AG09319 (cell line): Measurements from ENCODE around the gene SGMS2.
A peak's percentile ranks its signal among the peaks of the same experiment; 100 is the strongest.

Experiments used
- DNase-seq: peaks from one replicate; pipeline ENCODE4 v3.0.0-alpha.2; 2010; ENCODE audit warnings: low read depth; ENCODE audit errors: extremely low read depth
- TF ChIP-seq, protein P1 (sequence below): IDR thresholded peaks from 2 replicates; pipeline ENCODE4 v1.5.1; 2011; ENCODE audit warnings: low read depth, mild to moderate bottlenecking, inconsistent platforms, low read length, moderate library complexity

Gene SGMS2

DNA sequence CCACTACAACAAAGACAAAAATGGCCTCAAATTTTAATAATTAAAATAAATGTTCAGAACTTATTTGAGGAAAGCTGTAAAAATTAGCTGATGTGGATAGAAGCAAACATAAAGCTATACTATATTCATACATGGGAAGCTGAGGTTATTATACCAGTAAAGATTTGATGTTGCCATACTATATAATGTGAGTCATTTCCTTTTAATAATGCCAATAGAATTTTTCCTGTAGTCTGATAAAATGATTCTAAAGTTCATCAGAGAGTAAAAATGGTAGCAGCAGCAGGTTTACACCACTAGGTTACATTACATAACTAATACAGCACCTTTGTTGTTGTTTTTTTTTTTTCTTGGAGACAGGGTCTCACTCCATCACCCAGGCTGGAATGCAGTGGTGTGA is 61.1 kb downstream of the SGMS2 start:
- no peak for DNase-seq
- TF ChIP-seq, protein P1, sequence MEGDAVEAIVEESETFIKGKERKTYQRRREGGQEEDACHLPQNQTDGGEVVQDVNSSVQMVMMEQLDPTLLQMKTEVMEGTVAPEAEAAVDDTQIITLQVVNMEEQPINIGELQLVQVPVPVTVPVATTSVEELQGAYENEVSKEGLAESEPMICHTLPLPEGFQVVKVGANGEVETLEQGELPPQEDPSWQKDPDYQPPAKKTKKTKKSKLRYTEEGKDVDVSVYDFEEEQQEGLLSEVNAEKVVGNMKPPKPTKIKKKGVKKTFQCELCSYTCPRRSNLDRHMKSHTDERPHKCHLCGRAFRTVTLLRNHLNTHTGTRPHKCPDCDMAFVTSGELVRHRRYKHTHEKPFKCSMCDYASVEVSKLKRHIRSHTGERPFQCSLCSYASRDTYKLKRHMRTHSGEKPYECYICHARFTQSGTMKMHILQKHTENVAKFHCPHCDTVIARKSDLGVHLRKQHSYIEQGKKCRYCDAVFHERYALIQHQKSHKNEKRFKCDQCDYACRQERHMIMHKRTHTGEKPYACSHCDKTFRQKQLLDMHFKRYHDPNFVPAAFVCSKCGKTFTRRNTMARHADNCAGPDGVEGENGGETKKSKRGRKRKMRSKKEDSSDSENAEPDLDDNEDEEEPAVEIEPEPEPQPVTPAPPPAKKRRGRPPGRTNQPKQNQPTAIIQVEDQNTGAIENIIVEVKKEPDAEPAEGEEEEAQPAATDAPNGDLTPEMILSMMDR = no peak

- DNase-seq = no peak
- TF ChIP-seq, protein P1 = no peak
These were observed 63.5 kb downstream of the SGMS2 start for GRCh38 chr4:107888237-107888636.

GRCh38 chr4:107890779-107891178 is 66.0 kb downstream of the SGMS2 start:
- DNase-seq = no peak
- TF ChIP-seq, protein P1 = no peak

GRCh38 chr4:107891299-107891698 is 66.6 kb downstream of the SGMS2 start:
- DNase-seq = no peak
- TF ChIP-seq, protein P1 = no peak

DNA sequence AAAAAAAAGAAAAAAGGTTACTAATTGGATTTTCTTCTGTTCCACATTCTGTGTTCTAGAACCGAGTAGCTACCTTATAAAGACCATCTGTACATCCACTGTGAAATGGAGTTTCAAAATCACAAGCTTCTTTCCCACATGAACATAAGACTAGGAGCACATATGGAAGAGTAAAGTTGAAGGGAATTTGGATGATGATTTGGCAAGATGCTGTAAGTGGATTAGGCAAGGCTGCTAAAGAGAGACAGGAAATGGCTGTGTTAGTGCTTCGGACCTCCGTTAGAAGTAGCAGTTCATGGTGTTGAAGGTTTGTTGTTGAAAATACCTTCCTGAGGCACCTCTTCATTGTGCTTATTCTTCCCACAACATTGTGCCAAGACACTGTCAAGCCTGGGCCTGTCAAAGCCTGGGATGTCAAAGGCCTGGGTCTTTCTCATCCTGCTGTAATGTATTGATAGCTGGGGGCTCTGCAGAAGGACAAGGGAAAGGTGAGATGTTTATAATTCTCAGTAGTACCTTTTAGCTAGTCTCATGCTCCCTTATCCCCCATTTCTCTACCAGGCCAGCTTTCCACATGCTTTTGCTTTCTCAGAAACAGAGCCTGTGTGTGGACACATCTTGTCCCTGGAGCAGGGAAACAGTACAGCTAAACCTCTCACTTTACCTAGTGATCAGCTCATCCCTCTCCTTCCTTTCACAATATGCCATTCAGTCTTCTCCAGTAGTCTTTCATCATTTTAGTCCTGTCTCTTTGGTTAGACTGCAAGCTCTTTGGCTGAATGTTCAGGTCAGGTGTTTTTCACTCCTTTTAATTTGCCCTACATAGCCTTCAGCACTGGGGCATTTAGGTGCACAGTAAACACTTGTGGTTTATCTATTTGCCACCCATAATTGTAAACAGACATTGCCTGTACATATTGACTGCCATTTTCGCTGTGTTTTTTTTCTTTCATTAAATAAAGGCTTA is 68.7 kb downstream of the SGMS2 start:
- DNase-seq = no peak

DNA sequence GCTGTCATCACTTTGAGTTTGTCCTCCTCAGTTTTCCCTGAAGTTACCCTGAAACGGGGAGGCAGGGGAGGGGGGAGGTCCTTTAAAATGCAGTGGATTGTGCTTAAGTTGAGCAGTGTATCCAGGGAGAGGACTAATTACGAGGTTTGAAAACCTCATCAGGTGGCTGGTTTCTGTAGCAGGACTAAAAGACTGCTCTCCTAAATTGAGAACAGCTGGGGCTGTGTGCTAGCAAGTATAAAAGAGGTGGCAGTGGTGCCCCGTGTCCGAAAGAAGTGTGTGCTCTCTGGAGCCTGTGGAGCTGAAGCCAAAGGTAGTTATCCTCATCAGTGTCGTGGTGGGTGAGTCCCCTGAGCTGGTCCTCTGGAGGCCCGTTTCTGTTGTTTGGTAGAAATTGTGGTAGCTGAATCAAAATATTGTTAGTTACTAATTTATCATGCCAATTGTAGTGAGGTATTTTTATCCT is 69.4 kb downstream of the SGMS2 start:
- TF ChIP-seq, protein P1 = no peak
- no peak for DNase-seq

More for the DNA sequence above, 68.7 kb downstream of the SGMS2 start:
- TF ChIP-seq, protein P1 = no peak

GRCh38 chr4:107896158-107896645 is 71.5 kb downstream of the SGMS2 start:
- peak; percentile 75 for DNase-seq

More at GRCh38 chr4:107896158-107896645, 71.5 kb downstream of the SGMS2 start:
- TF ChIP-seq, protein P1 = no peak
